A549 (cell line): ENCODE data around the gene EPB41L5. TPM values are rescaled to one million over a fixed set of nuclear protein-coding genes. Genes with fewer than 3 reads are reported as not detected.

Experiments used
- ATAC-seq, 2 experiments: fragments of 200-7000 bp in 1 of 2; fragments of >200 bp in 1 of 2; cut with Nextera tagmentation in 1 of 2; cut with Tn5 transposase in 1 of 2; 3 replicates each; pipeline versions ENCODE4 v1.8.0 to v1.9.1; 2018 to 2020; ENCODE audit warnings: mild to moderate bottlenecking in 1 of 2, moderate library complexity in 1 of 2
- CTCF ChIA-PET: fragments of 300-600 bp; sonication (Branson Sonifier 250); formaldehyde crosslinking; extraction: SDS; loops from one replicate; lab custom pipeline; 2021; ENCODE audit warnings: antibody characterized with exemption, inconsistent platforms; lab: Yijun Ruan, JAX
- POLR2A ChIA-PET: fragments of 350-600 bp; formaldehyde crosslinking; extraction: SDS; loops from one replicate; lab custom pipeline; 2021; ENCODE audit warnings: antibody characterized with exemption, inconsistent platforms; lab: Yijun Ruan, JAX
- DNase-seq, 2 experiments: peaks; one replicate each; pipeline versions ENCODE4 v3.0.0 to v3.0.0-alpha.2; 2011 to 2016; ENCODE audit warnings: low read depth in 1 of 2, low spot score in 1 of 2
- FAIRE-seq: peaks from 2 replicates; lab custom pipeline; 2011; peaks lifted over from hg19 to GRCh38; lab: Jason Lieb, UNC
- H3K27ac ChIP-seq, 2 experiments: fragments of >200 bp; sonication (Bioruptor Twin); formaldehyde crosslinking; 3 replicates each; pipeline ENCODE4 v1.5.1; 2016 to 2017
- H3K4me1 ChIP-seq: fragments of >200 bp; sonication (Bioruptor Twin); formaldehyde crosslinking; 3 replicates; pipeline ENCODE4 v1.6.1; 2016
- H3K4me2 ChIP-seq: fragments of >200 bp; sonication (Bioruptor Twin); formaldehyde crosslinking; 3 replicates; pipeline ENCODE4 v1.6.1; 2016
- H3K4me3 ChIP-seq: fragments of >200 bp; sonication (Bioruptor Twin); formaldehyde crosslinking; 3 replicates; pipeline ENCODE4 v1.5.1; 2016
- H3K9me3 ChIP-seq: fragments of >200 bp; sonication (Bioruptor Twin); formaldehyde crosslinking; 3 replicates; pipeline ENCODE4 v1.6.1; 2016
- CBX2 ChIP-seq: fragments of 200-600 bp; sonication (generic); IDR thresholded peaks from 2 replicates; pipeline ENCODE4 v1.6.1; 2016; ENCODE audit warnings: low read depth, mild to moderate bottlenecking, borderline replicate concordance
- CBX8 ChIP-seq: fragments of 200-600 bp; sonication (generic); IDR thresholded peaks from 2 replicates; pipeline ENCODE4 v1.6.1; 2016
- CEBPB ChIP-seq, 2 experiments: fragments of >200 bp in 1 of 2; sonication (Bioruptor Twin) in 1 of 2; formaldehyde crosslinking in 1 of 2; IDR thresholded peaks; 2 replicates each; pipeline ENCODE4 v1.6.1; 2012 to 2016
- EP300 ChIP-seq, 2 experiments: fragments of >200 bp; sonication (Bioruptor Twin); formaldehyde crosslinking; IDR thresholded peaks; 2 replicates in 1 of 2; 3 replicates in 1 of 2; pipeline ENCODE4 v1.6.1; 2016 to 2017
- FOXS1 ChIP-seq: fragments of 250-450 bp; sonication (Bioruptor Pico); IDR thresholded peaks from 2 replicates; pipeline ENCODE4 v1.5.0; 2020; ENCODE audit warnings: mild to moderate bottlenecking, moderate library complexity
- HOXA7 ChIP-seq: fragments of 250-450 bp; sonication (Bioruptor Pico); IDR thresholded peaks from 2 replicates; pipeline ENCODE4 v1.5.0; 2020; ENCODE audit warnings: mild to moderate bottlenecking, moderate library complexity
- HOXB13 ChIP-seq: fragments of 250-450 bp; sonication (Bioruptor Pico); IDR thresholded peaks from 2 replicates; pipeline ENCODE4 v1.5.0; 2020; ENCODE audit warnings: low read depth, mild to moderate bottlenecking, moderate library complexity
- HOXB5 ChIP-seq: fragments of 250-450 bp; sonication (Bioruptor Pico); IDR thresholded peaks from 2 replicates; pipeline ENCODE4 v1.5.0; 2020; ENCODE audit warnings: mild to moderate bottlenecking, moderate library complexity
- JUN ChIP-seq, 2 experiments: fragments of >200 bp; sonication (Bioruptor Twin); formaldehyde crosslinking; IDR thresholded peaks; 2 replicates in 1 of 2; 3 replicates in 1 of 2; pipeline ENCODE4 v1.6.1; 2016 to 2017
- JUNB ChIP-seq: fragments of >200 bp; sonication (Bioruptor Twin); formaldehyde crosslinking; IDR thresholded peaks from 2 replicates; pipeline ENCODE4 v1.6.1; 2016
- KDM1A ChIP-seq: fragments of 200-600 bp; sonication (generic); IDR thresholded peaks from 2 replicates; pipeline ENCODE4 v1.6.1; 2016; ENCODE audit warnings: low read depth, mild to moderate bottlenecking
- KDM5A ChIP-seq: fragments of 200-600 bp; sonication (generic); IDR thresholded peaks from 2 replicates; pipeline ENCODE4 v1.6.1; 2016; ENCODE audit warnings: antibody characterized with exemption, mild to moderate bottlenecking
- MAFK ChIP-seq: fragments of 450-650 bp; IDR thresholded peaks from 2 replicates; pipeline ENCODE4 v1.6.1; 2014; ENCODE audit not compliant: partially characterized antibody
- MAZ ChIP-seq: fragments of 150-350 bp; IDR thresholded peaks from 2 replicates; pipeline ENCODE4 v1.6.1; 2014; ENCODE audit warnings: antibody characterized with exemption, low read depth, low read length, borderline replicate concordance
- PHF8 ChIP-seq: fragments of 200-600 bp; sonication (generic); IDR thresholded peaks from 2 replicates; pipeline ENCODE4 v1.6.1; 2016; ENCODE audit warnings: low read depth, mild to moderate bottlenecking, antibody characterized with exemption, moderate library complexity, borderline replicate concordance
- POLR2A ChIP-seq: IDR thresholded peaks from 2 replicates; pipeline ENCODE4 v1.6.1; 2012; ENCODE audit warnings: mild to moderate bottlenecking, low read length
- POLR2AphosphoS2 ChIP-seq: conservative IDR thresholded peaks from 2 replicates; pipeline ENCODE4 v1.6.1; 2012; ENCODE audit warnings: low read length, improper control_type of control experiment, inconsistent platforms
- SREBF2 ChIP-seq: fragments of 450-650 bp; IDR thresholded peaks from 2 replicates; pipeline ENCODE4 v1.6.1; 2014; ENCODE audit warnings: mild to moderate bottlenecking, moderate library complexity
- ZFP36 ChIP-seq: fragments of 450-650 bp; IDR thresholded peaks from 2 replicates; pipeline ENCODE4 v1.6.1; 2014; ENCODE audit warnings: borderline replicate concordance; ENCODE audit not compliant: partially characterized antibody
- ZSCAN20 ChIP-seq: fragments of 250-450 bp; sonication (Bioruptor Pico); IDR thresholded peaks from 2 replicates; pipeline ENCODE4 v1.8.0; 2022; ENCODE audit warnings: mild to moderate bottlenecking, moderate library complexity
- WGBS: methylation state at CpG from one replicate; pipeline ENCODE4 v1.1.6; 2017; ENCODE audit errors: missing lambda C conversion rate; 5-methylcytosine and 5-hydroxymethylcytosine counted together
- polyA plus RNA-seq, 4 experiments: library from polyadenylated mRNA; depleted of rRNA in 3 of 4; stranded (reverse); fragments of >200 nt; fragmentation: RNase III in 1 of 4; extraction: RNeasy Plus Mini Kit Qiagen cat#74134 plus additional on column Dnase treatment in 1 of 4; gene quantifications; 2 replicates in 3 of 4; 3 replicates in 1 of 4; pipeline ENCODE4 v1.2.3, GENCODE V29; 2011 to 2017
- TF ChIP-seq, protein P1 (sequence below): fragments of 250-450 bp; sonication (Bioruptor Pico); IDR thresholded peaks from 2 replicates; pipeline ENCODE4 v1.5.0; 2020; ENCODE audit warnings: low read depth, mild to moderate bottlenecking, moderate library complexity
- TF ChIP-seq, protein P2 (sequence below): fragments of 250-450 bp; sonication (Bioruptor Pico); IDR thresholded peaks from 2 replicates; pipeline ENCODE4 v1.5.0; 2021; ENCODE audit warnings: mild to moderate bottlenecking, moderate library complexity, borderline replicate concordance
- TF ChIP-seq, protein P3 (sequence below): fragments of 450-650 bp; IDR thresholded peaks from 2 replicates; pipeline ENCODE4 v1.6.1; 2014; ENCODE audit warnings: antibody characterized with exemption
- TF ChIP-seq, protein P4 (sequence below): fragments of 150-350 bp; IDR thresholded peaks from 2 replicates; pipeline ENCODE4 v1.6.1; 2014; ENCODE audit warnings: low read depth, mild to moderate bottlenecking, low read length
- TF ChIP-seq, protein P5 (sequence below): fragments of 200-600 bp; sonication (generic); IDR thresholded peaks from 2 replicates; pipeline ENCODE4 v1.6.1; 2016; ENCODE audit warnings: antibody characterized with exemption, mild to moderate bottlenecking, moderate library complexity
- TF ChIP-seq, protein P6 (sequence below): IDR thresholded peaks from 2 replicates; pipeline ENCODE4 v1.6.1; 2012

The EPB41L5 gene
- polyA plus RNA-seq, 2 of the 4 experiments (the other 2 are of a cell fraction): 5.8 to 33.0 TPM

DNA sequence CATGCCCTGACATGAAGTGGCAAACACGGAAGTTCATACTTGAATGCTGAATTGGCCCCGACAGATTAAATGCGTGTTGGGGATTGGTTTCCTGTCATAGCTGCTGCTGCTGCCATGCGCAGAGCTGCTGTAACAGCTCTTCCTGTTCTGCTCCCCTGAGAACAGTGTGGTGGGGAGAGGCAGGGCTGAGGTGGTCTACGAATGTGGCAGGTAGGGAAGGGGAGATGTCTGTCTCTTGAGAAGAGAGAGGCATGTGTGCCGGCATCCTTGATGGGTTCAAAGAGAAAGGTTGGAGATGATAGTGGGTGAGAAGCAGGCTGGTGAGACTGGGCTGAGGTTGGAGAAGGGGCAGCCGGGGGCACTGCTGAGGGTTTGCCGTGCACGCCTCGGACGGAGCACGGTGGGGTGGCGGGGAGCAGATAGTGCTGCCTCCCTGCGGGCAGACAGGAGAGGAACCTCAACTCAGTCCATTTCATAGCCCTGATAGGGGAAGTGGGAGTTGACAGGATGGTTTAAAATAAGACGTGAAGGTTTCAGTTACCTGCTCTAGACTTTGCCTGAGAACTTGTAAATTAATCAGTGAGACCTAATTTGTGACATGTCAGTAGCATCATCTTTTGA, 164.2 kb downstream of the EPB41L5 start:
- FAIRE-seq (no peak), DNase-seq (no peak), ATAC-seq (no peak)
- H3K4me3 ChIP-seq: no peak overlapping the region
- TF ChIP-seq, protein P1, sequence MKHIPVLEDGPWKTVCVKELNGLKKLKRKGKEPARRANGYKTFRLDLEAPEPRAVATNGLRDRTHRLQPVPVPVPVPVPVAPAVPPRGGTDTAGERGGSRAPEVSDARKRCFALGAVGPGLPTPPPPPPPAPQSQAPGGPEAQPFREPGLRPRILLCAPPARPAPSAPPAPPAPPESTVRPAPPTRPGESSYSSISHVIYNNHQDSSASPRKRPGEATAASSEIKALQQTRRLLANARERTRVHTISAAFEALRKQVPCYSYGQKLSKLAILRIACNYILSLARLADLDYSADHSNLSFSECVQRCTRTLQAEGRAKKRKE (CRISPR knock-in tag): no peak
- TF ChIP-seq POLR2A (no peak), ZFP36 (no peak), JUNB (no peak), ZSCAN20 (CRISPR knock-in tag) (no peak), HOXB5 (CRISPR knock-in tag) (no peak), FOXS1 (CRISPR knock-in tag) (no peak), POLR2AphosphoS2 (no peak), CBX8 (no peak), KDM5A (no peak), HOXA7 (CRISPR knock-in tag) (no peak), EP300 (IDR thresholded peaks at IDR 0.05) (no peak), CEBPB (IDR thresholded peaks at IDR 0.05) (no peak)
- TF ChIP-seq, protein P2, sequence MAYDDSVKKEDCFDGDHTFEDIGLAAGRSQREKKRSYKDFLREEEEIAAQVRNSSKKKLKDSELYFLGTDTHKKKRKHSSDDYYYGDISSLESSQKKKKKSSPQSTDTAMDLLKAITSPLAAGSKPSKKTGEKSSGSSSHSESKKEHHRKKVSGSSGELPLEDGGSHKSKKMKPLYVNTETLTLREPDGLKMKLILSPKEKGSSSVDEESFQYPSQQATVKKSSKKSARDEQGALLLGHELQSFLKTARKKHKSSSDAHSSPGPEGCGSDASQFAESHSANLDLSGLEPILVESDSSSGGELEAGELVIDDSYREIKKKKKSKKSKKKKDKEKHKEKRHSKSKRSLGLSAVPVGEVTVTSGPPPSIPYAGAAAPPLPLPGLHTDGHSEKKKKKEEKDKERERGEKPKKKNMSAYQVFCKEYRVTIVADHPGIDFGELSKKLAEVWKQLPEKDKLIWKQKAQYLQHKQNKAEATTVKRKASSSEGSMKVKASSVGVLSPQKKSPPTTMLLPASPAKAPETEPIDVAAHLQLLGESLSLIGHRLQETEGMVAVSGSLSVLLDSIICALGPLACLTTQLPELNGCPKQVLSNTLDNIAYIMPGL (CRISPR knock-in tag): no peak
- CTCF ChIA-PET: interaction anchor here (1.3 to 3.8 kb wide), 3 partner anchors 67 to 536 kb away, joined by 4 to 36 read pairs (median 13); no protein-coding TSS in a partner anchor
- 88% methylated on average over 15 of the region's 15 CpGs for WGBS
- no peaks in the 10 kb centered on the region for H3K4me1 ChIP-seq
- H3K4me2 ChIP-seq: no peak overlapping the region
- H3K27ac ChIP-seq: no peak overlapping the region
- POLR2A ChIA-PET: no interaction called here
- no peaks in the 10 kb centered on the region for H3K9me3 ChIP-seq

DNA sequence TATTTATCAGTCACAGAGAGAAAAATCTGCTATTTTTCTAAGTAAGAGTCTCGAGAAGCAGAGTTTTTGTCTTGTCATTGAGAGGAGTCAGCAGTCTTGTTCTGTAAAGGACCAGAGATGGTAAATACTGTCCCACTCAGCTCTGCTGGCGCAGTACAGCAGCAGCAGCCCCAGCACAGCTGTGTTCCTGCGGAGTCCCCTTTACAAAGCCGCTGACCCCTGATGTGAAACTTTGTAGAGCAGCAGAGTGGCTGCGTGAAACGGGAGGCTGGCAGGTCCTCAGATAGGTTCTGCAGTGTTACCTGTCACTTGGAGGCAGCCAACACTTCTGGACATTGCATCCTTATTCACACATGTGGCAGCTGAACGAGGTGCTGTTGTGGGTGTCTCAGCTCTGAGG, 165.1 kb downstream of the EPB41L5 start:
- DNase-seq (no peak), ATAC-seq (no peak), FAIRE-seq (no peak)
- H3K4me1 ChIP-seq: no peaks in the 10 kb centered on the region
- no peak overlapping the region for H3K4me3 ChIP-seq
- POLR2A ChIA-PET: no interaction called here
- H3K9me3 ChIP-seq: no peaks in the 10 kb centered on the region
- WGBS: 73% methylated on average over 7 of the region's 7 CpGs
- CTCF ChIA-PET: interaction anchor here (1.3 kb wide), 1 partner anchor 355 kb away, joined by 4 read pairs; no protein-coding TSS in a partner anchor
- TF ChIP-seq SREBF2 (no peak), MAFK (no peak), PHF8 (no peak), CBX2 (no peak), KDM1A (no peak), MAZ (no peak), JUN (IDR thresholded peaks at IDR 0.05) (no peak), HOXB13 (CRISPR knock-in tag) (no peak)
- TF ChIP-seq, protein P3, sequence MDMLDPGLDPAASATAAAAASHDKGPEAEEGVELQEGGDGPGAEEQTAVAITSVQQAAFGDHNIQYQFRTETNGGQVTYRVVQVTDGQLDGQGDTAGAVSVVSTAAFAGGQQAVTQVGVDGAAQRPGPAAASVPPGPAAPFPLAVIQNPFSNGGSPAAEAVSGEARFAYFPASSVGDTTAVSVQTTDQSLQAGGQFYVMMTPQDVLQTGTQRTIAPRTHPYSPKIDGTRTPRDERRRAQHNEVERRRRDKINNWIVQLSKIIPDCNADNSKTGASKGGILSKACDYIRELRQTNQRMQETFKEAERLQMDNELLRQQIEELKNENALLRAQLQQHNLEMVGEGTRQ: no peak
- TF ChIP-seq, protein P4, sequence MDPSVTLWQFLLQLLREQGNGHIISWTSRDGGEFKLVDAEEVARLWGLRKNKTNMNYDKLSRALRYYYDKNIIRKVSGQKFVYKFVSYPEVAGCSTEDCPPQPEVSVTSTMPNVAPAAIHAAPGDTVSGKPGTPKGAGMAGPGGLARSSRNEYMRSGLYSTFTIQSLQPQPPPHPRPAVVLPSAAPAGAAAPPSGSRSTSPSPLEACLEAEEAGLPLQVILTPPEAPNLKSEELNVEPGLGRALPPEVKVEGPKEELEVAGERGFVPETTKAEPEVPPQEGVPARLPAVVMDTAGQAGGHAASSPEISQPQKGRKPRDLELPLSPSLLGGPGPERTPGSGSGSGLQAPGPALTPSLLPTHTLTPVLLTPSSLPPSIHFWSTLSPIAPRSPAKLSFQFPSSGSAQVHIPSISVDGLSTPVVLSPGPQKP: no peak
- TF ChIP-seq, protein P5, sequence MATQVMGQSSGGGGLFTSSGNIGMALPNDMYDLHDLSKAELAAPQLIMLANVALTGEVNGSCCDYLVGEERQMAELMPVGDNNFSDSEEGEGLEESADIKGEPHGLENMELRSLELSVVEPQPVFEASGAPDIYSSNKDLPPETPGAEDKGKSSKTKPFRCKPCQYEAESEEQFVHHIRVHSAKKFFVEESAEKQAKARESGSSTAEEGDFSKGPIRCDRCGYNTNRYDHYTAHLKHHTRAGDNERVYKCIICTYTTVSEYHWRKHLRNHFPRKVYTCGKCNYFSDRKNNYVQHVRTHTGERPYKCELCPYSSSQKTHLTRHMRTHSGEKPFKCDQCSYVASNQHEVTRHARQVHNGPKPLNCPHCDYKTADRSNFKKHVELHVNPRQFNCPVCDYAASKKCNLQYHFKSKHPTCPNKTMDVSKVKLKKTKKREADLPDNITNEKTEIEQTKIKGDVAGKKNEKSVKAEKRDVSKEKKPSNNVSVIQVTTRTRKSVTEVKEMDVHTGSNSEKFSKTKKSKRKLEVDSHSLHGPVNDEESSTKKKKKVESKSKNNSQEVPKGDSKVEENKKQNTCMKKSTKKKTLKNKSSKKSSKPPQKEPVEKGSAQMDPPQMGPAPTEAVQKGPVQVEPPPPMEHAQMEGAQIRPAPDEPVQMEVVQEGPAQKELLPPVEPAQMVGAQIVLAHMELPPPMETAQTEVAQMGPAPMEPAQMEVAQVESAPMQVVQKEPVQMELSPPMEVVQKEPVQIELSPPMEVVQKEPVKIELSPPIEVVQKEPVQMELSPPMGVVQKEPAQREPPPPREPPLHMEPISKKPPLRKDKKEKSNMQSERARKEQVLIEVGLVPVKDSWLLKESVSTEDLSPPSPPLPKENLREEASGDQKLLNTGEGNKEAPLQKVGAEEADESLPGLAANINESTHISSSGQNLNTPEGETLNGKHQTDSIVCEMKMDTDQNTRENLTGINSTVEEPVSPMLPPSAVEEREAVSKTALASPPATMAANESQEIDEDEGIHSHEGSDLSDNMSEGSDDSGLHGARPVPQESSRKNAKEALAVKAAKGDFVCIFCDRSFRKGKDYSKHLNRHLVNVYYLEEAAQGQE: no peak
- TF ChIP-seq, protein P1 (CRISPR knock-in tag): no peak
- TF ChIP-seq, protein P6, sequence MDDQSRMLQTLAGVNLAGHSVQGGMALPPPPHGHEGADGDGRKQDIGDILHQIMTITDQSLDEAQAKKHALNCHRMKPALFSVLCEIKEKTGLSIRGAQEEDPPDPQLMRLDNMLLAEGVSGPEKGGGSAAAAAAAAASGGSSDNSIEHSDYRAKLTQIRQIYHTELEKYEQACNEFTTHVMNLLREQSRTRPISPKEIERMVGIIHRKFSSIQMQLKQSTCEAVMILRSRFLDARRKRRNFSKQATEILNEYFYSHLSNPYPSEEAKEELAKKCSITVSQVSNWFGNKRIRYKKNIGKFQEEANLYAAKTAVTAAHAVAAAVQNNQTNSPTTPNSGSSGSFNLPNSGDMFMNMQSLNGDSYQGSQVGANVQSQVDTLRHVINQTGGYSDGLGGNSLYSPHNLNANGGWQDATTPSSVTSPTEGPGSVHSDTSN: no peak
- TF ChIP-seq, all 56 proteins: peak for 0
- no peak overlapping the region for H3K4me2 ChIP-seq
- no peak overlapping the region for H3K27ac ChIP-seq
